ENCODE measurements around the gene CXCL11. TPM values are rescaled to one million over a fixed set of nuclear protein-coding genes. Genes with fewer than 3 reads are reported as not detected.

The CXCL11 gene
- total RNA-seq: under 1 TPM; 0.30 to 0.60 TPM

DNA sequence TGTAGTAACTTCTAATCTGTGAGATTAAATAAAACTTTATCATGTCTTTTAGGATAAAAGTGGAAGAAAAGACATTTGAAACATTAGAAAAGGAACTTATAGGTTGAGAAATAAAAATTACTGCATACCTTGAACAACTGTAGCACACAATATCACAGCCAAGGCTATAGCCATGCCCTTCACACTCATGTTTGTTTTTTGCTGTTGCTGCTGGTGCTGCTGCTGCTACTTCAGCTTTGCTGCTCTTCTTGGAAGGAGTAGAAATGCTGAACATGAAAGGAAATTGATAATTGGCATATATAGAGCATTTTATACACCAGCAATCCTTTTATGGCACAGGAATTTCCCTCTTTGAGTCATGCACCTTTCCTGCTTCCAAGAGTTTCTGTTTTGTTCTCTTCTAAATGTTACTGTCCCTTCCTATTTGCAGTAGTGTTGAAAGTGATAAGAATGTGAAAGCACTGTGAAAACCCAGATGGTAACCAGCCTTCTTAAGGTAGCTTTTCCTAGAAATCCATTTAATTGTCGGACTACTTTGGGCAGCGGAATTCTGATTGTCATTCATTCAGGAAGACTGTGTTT is at the start of gene CXCL11:
Gene CXCL11 (minus strand): TSS at position 272 of the 582 bp plus-strand sequence. CDS start 83 bp downstream, at position 189.
- no peak within 1 kb of the TSS for H3K4me3 Mint-ChIP-seq
- H3K9me3 Mint-ChIP-seq: no peaks in the 10 kb centered on the region

DNA sequence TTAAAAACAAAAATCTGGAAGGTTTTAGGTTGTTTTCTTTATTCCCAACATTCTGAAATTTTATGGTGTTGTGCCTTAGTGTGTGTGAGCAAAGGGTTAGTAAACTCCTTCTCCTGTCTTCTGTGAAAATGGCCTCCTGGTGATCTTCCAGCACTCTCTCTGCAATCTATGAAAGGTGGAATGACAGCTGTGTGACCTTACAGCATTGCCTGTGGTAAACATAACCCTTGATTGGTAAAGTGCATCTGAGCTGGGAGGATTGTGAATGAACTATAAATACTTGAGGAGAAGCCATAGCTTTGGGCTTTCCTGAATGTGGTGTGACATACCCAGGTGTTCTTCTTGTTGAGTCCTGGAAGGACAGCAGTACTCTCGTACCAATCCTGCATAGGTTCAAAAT is 48.7 kb upstream of the CXCL11 start:
- no peaks in the 10 kb centered on the region for H3K9me3 Mint-ChIP-seq
- H3K36me3 Mint-ChIP-seq: no peaks in the 10 kb centered on the region
- H3K27me3 Mint-ChIP-seq: peaks cover 13% of the 10 kb centered on the region
- H3K4me1 Mint-ChIP-seq: no peaks in the 10 kb centered on the region
- H3K4me3 Mint-ChIP-seq: no peak overlapping the region
- no peak for DNase-seq
- no peak overlapping the region for H3K27ac Mint-ChIP-seq

More for the DNA sequence above, at the start of gene CXCL11:
- DNase-seq: no peak
- Mint-ChIP-seq H3K27me3 (peaks cover 7% of the 10 kb centered on the region), H3K27ac (no peak within 1 kb of the TSS), H3K4me1 (peaks cover 18% of the 10 kb centered on the region), H3K36me3 (no peaks in the 10 kb centered on the region)

DNA sequence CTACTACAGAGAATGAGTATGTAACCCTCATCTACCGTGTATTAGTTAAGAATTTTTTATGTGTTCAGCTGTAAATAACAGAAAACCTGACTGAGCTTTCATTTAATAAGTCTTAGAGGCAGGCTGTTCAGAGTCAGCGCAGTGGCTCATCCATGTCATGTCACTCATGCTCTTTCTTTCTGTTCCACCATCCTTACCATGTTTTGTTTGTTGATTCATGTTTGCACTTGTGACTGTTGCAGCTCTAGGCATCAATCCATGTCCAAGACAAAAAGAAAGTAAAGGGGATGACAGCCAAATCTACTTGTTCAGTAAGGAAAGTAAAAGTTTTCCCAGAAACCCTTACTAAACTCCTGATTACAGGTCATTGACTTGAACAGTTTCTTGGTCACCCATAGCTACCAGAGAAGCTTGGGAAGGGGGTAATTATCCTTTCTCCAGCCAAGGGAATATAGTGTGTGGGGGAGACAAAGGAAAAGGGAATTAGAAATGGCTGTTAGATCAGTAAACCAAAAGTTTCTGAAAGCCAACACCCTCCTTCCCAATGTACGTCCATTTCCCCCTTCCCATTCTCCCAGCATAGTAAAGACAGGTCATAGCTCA is 47.6 kb upstream of the CXCL11 start:
- Mint-ChIP-seq H3K9me3 (no peaks in the 10 kb centered on the region), H3K27me3 (peaks cover 17% of the 10 kb centered on the region), H3K36me3 (no peaks in the 10 kb centered on the region), H3K4me3 (no peak overlapping the region), H3K4me1 (no peaks in the 10 kb centered on the region), H3K27ac (no peak overlapping the region)
- no peak for DNase-seq

DNA sequence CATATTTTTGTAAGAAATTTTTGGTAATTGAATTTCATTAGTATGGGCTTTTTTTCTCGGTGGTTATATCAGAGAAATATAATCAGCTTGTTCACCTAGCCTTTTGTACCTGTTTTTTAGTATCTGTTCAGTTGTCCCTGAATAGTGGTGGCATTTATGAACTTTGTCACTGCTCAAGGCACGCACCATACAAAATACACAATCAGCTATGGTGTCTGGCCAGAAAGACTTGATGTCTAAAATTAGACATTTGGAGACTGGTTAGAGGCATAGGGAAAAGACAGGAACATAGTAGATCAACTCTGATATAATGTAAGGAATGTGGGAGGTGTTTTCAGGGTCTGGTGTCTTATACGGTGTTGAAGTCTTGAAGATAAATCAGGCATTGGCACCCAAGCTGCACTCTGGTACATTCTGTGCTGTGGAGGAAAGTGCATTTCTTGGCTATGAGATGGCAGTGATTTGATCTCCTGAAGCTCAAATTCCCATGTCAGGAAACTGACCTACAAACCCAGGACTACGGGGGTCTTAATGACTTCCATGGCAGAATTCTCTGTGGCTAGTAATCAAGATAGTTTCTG is 42.3 kb upstream of the CXCL11 start:
- H3K4me1 Mint-ChIP-seq: no peaks in the 10 kb centered on the region

DNA sequence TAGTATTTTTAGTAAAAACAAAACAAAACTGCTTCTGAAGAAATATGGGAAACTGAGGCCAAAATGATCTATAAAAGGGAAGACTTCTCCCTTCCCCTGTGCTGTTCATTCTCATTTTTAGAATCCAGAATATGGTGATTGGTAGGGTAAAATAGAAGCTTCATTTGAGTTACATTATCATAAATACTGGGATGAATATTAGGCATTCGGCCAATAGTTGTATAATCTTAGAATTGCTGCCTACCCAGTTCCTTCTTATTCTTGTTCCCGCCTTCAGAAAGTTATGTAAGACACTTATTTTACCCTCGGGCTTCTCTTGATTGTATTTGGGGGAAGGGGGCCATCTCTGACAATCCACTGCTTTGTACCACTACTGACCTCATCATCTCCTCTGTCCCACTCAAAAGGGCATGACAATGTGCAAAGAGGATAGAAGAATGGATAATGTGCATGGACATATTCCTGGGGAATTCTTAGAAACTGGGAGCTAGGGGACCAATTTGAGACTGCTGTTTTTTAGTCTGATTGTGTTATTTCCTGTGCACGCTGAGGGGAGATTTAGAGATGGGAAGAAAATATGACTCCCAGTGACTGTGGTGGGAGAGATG is 39.2 kb upstream of the CXCL11 start:
- H3K36me3 Mint-ChIP-seq: no peaks in the 10 kb centered on the region
- no peaks in the 10 kb centered on the region for H3K9me3 Mint-ChIP-seq
- H3K4me3 Mint-ChIP-seq: no peak overlapping the region
- H3K27me3 Mint-ChIP-seq: peaks cover 6% of the 10 kb centered on the region
- no peak overlapping the region for H3K27ac Mint-ChIP-seq
- DNase-seq: no peak
- no peaks in the 10 kb centered on the region for H3K4me1 Mint-ChIP-seq

More for the DNA sequence above, 42.3 kb upstream of the CXCL11 start:
- no peaks in the 10 kb centered on the region for H3K36me3 Mint-ChIP-seq
- no peak overlapping the region for H3K4me3 Mint-ChIP-seq
- H3K27me3 Mint-ChIP-seq: peaks cover 6% of the 10 kb centered on the region
- H3K27ac Mint-ChIP-seq: no peak overlapping the region
- no peak for DNase-seq
- no peaks in the 10 kb centered on the region for H3K9me3 Mint-ChIP-seq

DNA sequence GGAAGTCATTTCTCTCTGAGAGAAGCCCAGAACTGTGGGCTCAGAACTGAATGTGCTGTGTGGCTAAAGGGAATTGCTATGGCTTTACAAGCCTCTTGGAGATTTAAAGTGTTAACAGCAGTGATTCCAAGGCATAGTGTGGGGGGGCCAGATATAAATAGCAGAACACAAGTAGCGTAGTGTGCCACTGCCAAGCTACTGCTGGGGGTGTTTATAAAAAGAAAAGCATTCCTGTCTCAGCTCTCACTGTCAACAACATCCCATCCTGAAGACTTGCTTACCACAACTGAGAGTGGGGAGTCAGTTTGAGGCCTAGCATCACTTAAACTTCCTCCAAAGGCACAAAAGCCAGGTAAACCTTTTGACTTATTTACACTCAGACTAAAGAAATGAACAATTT is 38.6 kb upstream of the CXCL11 start, which contains the start of gene ART3:
Gene ART3 (plus strand): TSS at position 242 of the 400 bp plus-strand sequence. CDS start 1,181 bp downstream, outside the sequence.
- Mint-ChIP-seq H3K27me3 (peaks cover 6% of the 10 kb centered on the region), H3K27ac (no peak within 1 kb of the TSS), H3K9me3 (no peaks in the 10 kb centered on the region), H3K4me3 (no peak within 1 kb of the TSS), H3K4me1 (no peaks in the 10 kb centered on the region), H3K36me3 (no peaks in the 10 kb centered on the region)
- DNase-seq: no peak

DNA sequence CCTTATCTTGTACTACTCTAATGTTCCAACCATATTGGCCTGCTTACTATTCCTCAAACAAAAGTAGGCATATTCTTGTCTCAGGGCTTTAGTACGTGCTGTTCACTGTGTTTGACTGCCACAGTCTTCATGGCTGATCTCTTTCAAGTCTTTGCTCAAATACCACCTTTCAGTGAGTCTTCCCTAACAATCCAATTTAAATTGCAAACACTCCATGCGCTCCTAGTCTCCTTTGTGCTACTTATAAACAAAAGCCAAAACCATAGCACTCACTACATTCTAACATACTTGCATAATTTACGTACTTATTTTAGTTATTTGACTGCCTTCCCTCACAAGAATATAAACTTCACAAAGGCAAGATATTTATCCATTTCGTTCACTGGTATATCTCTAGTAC is 36.9 kb upstream of the CXCL11 start:
- Mint-ChIP-seq H3K27me3 (no peaks in the 10 kb centered on the region), H3K36me3 (no peaks in the 10 kb centered on the region), H3K4me1 (no peaks in the 10 kb centered on the region), H3K9me3 (no peaks in the 10 kb centered on the region), H3K4me3 (no peak overlapping the region), H3K27ac (no peak overlapping the region)
- DNase-seq: no peak

DNA sequence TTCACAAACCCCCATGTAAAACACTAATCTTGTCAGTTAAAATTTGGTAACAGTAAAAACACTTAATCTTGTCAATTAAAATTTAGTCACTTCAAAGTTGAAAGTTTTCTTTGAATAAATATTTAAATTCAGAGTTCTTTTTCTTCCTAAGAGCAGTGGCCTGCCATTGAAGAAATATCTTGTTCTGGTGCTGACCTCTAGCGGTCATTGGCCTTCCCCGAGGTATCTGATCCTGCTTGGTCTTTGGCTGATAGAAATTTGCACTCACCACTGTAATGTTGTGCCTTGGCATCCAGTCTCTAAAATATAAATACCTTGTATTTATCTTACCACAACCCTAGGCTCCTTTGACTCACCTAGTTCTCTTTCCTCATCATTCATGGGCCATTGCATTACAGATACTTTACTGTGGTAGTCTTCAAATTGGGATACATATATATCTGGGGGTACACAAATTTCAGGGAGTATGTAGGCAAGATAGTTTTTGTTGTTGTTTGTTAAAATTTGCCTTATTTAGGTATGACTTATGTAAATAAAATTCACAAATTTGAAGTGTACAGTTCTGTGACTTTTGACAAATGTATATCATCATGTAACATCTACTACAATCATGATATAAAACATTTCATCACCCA is 31.9 kb upstream of the CXCL11 start:
- no peak overlapping the region for H3K27ac Mint-ChIP-seq
- DNase-seq: peak; percentile 65
- H3K36me3 Mint-ChIP-seq: no peaks in the 10 kb centered on the region
- H3K4me3 Mint-ChIP-seq: no peak overlapping the region
- no peaks in the 10 kb centered on the region for H3K9me3 Mint-ChIP-seq
- no peaks in the 10 kb centered on the region for H3K4me1 Mint-ChIP-seq
- peaks cover 7% of the 10 kb centered on the region for H3K27me3 Mint-ChIP-seq

DNA sequence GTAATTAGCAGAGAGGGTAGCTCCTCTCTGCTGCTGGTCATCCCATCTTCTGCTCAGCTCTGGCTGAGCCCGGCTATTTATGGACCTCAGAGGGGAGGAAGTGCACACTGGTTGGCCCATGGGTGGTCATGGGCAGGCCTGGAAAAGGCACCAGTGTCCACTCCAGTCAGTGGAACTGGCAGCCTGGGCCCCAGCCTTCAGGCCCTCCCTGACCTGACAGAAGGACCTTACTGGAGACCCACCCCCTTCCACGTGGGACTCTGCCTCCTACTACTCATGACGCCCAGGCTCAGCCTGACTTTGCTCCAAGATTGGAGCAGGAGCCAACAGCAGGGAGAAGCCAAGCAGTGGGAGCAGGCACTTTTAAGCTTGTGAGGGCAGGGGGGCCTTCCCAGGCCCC is 30.7 kb upstream of the CXCL11 start:
- no peak for DNase-seq
- Mint-ChIP-seq H3K27ac (no peak overlapping the region), H3K36me3 (no peaks in the 10 kb centered on the region), H3K4me1 (peaks cover 5% of the 10 kb centered on the region), H3K27me3 (peaks cover 14% of the 10 kb centered on the region), H3K9me3 (no peaks in the 10 kb centered on the region), H3K4me3 (no peak overlapping the region)

DNA sequence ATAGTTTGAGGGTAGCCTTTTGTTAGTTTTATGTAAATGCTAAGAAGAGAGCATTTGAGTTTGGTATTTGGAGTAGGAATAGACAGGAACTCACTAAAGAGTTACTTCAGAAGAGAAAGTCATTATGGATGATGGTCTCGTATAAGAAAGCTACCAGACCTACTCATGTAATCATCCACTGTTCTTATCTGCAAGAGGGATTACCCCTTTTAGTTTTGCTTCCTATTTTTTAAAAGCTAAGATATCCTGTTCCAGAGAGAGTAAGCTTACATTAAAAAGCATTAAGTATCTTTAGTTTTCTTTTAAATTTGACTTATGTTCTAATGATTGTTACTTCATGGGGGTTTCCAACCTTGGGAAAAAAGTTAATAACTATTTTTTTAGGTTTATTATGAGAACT is 26.1 kb upstream of the CXCL11 start:
- DNase-seq: no peak
- peaks cover 26% of the 10 kb centered on the region for H3K27me3 Mint-ChIP-seq
- no peak overlapping the region for H3K27ac Mint-ChIP-seq
- H3K4me1 Mint-ChIP-seq: peaks cover 46% of the 10 kb centered on the region
- H3K36me3 Mint-ChIP-seq: no peaks in the 10 kb centered on the region
- no peak overlapping the region for H3K4me3 Mint-ChIP-seq
- no peaks in the 10 kb centered on the region for H3K9me3 Mint-ChIP-seq

DNA sequence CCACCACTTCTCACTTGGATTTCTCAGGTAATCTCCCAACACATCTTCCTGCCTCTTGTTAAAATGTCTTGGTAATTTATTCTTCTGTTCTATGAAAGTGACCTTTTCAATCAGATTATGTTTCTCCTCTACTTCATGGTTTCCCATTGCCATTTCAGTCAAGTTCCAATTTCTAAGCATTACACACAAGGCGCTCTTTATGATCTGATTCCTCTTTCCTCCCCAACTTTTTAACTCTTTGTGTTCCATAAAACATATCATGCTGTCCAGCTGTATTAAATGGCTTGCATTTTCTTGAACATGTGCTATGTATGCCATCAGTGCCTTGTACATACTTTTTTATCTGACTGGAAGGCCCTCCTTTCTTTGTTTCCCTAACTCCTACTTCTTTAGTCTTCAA is 25.6 kb upstream of the CXCL11 start:
- Mint-ChIP-seq H3K9me3 (no peaks in the 10 kb centered on the region), H3K36me3 (no peaks in the 10 kb centered on the region), H3K27me3 (peaks cover 29% of the 10 kb centered on the region), H3K4me3 (peak overlapping the region; percentile 6), H3K4me1 (peaks cover 46% of the 10 kb centered on the region), H3K27ac (no peak overlapping the region)
- no peak for DNase-seq

DNA sequence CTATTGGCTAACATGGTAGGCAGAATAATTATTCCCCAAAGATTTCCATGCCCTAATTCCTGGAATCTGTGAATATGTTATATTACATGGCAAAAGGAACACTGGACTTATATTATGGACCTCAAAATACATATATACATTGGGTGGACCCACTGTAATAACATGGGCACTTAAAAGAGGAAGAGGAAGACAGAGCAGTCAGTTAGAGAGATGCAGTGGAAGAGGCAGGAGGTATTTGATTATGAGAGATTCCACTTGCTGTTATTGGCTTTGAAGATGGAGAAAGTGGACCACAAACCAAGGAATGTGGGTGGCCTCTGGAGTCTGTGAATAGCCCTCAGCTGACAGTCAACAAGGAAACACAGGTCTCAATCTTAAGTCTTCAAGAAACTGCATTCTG is 24.6 kb upstream of the CXCL11 start:
- H3K4me1 Mint-ChIP-seq: peaks cover 51% of the 10 kb centered on the region
- H3K27me3 Mint-ChIP-seq: peaks cover 38% of the 10 kb centered on the region
- DNase-seq: no peak
- H3K27ac Mint-ChIP-seq: no peak overlapping the region
- no peaks in the 10 kb centered on the region for H3K36me3 Mint-ChIP-seq
- no peaks in the 10 kb centered on the region for H3K9me3 Mint-ChIP-seq
- H3K4me3 Mint-ChIP-seq: no peak overlapping the region

DNA sequence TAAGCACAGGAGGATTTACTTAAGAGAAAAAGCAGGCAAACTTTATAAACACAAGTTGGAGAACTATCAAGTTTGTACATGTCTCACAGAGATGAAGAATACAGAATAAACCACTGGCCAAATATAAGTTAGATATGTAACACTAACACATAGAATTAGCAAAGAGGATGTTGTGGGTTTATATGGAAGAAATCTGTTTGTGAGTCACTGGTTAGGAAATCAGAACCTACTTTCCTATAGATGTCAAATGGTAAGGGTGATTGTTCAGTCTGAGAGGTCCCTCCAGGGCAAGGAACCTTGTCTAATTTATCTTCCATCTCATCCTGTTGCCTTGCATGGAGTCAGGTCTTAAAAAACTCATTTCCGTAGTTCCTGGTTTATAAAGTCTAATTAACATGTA is 23.9 kb upstream of the CXCL11 start:
- H3K4me3 Mint-ChIP-seq: no peak overlapping the region
- DNase-seq: no peak
- H3K4me1 Mint-ChIP-seq: peaks cover 58% of the 10 kb centered on the region
- H3K36me3 Mint-ChIP-seq: no peaks in the 10 kb centered on the region
- no peaks in the 10 kb centered on the region for H3K9me3 Mint-ChIP-seq
- H3K27ac Mint-ChIP-seq: no peak overlapping the region
- H3K27me3 Mint-ChIP-seq: peaks cover 42% of the 10 kb centered on the region

DNA sequence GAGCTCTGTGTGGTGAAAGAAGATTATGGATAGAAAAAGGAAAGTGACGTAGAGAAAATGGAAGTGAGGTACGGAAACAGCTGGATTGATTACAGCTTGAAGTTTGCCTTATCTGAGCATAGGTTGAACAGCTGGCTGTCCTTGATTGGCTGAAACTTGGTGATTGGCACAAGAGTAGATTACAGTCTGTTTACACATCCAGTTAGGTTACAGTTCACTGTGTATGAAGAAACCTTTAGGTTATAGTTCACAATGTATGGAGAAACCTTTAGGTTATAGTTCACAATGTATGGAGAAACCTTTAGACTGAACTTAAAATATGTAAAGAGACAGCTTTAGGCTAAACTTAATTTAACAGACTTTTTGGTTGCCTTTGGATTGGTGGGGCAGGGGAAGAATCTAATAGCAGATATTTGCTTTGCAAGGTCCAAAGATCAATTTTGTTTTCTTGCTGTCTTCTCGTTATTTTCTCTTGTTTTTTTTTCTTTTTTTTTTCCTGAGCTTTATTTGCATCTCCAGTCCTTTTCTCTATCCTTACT is 23.1 kb upstream of the CXCL11 start:
- Mint-ChIP-seq H3K27ac (peak overlapping the region; percentile 59), H3K27me3 (peaks cover 43% of the 10 kb centered on the region), H3K9me3 (no peaks in the 10 kb centered on the region), H3K4me1 (peaks cover 58% of the 10 kb centered on the region), H3K36me3 (no peaks in the 10 kb centered on the region), H3K4me3 (no peak overlapping the region)
- DNase-seq: no peak

DNA sequence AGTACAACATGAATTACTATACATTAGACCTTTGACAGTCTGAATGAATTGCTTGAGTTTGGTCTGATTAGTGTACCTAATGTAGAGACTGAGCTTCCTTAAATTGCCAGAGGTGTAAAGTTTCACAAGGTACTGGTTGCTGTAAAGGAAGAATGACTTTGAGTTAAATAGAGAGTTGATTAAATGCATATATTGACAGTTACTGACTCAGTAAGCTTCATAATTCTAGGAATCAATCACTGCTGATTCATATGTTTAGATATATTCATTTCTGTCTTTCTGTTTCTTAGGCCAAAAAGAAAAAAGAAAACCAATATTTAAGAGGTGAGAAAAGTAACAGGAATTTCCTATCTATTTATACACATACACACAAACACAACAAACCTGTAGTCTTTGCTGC is 22.4 kb upstream of the CXCL11 start:
- no peak for DNase-seq
- peak overlapping the region; percentile 59 for H3K27ac Mint-ChIP-seq
- H3K36me3 Mint-ChIP-seq: no peaks in the 10 kb centered on the region
- H3K9me3 Mint-ChIP-seq: no peaks in the 10 kb centered on the region
- H3K4me1 Mint-ChIP-seq: peaks cover 58% of the 10 kb centered on the region
- H3K4me3 Mint-ChIP-seq: no peak overlapping the region
- peaks cover 46% of the 10 kb centered on the region for H3K27me3 Mint-ChIP-seq
